Hematopoietic multipotent progenitor cell treated with erythropoietin and hydrocortisone succinate and interleukin-3 and kit ligand, for 15 days (in vitro differentiated cells): ENCODE measurements around the gene RRP15.

Experiments
- DNase-seq: peaks from one replicate; pipeline ENCODE4 v3.0.0-alpha.2; 2015; ENCODE audit warnings: low spot score

The RRP15 gene, protein sequence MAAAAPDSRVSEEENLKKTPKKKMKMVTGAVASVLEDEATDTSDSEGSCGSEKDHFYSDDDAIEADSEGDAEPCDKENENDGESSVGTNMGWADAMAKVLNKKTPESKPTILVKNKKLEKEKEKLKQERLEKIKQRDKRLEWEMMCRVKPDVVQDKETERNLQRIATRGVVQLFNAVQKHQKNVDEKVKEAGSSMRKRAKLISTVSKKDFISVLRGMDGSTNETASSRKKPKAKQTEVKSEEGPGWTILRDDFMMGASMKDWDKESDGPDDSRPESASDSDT

DNA sequence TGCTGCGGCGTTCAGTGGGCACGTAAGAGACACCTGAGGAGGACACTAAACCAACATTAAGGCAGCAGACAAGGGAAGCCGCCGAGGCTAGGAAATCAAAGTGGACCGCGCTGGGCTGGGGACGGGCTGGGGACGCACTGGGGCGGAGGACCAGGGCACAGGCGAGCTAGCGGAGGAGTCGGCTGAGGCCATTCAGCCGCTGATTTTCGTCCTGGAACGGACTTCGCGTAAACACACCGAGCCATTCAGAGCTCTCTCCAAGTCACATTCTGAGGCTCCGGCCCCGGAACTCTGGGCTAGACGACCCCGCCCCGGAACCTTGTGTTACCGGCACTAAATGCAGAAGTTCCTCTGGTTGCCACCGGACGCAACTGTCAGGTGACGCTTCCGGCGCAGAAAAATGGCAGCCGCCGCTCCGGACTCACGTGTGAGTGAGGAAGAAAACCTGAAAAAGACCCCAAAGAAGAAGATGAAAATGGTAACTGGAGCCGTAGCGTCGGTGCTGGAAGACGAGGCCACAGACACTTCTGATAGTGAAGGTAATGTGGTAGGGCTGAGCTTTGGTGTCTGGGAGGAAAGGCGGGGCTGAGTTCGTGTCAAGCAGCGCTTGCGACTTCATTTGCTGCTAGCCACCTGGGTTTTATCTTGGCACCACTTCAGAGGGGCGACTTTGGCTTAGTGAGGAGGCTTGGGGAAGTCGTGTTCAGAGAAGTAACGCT, at the start of gene RRP15:
Gene RRP15, plus strand, starts transcription at position 377 of the 719 bp plus-strand sequence. Its CDS starts 24 bp downstream, at position 401.
- DNase-seq, result peak; percentile 85

DNA sequence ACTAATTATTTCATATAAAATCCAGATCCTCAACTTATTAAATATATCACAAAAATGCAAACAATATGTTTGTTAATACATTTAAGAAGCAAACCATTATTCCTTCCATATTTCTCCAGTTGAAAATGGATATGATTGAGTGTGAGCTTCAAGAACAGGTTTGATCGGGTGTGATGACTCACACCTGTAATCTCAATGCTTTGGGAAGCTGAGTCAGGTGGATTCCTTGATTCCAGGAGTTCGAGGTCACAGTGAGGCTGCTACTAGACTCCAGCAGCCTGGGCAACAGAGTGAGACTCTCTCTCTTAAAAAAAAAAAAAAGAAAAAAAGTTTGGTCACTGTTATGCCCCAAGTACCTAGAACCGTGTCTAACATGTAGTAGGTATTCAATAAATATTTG, 42.9 kb upstream of the RRP15 start:
- no peak for DNase-seq

DNA sequence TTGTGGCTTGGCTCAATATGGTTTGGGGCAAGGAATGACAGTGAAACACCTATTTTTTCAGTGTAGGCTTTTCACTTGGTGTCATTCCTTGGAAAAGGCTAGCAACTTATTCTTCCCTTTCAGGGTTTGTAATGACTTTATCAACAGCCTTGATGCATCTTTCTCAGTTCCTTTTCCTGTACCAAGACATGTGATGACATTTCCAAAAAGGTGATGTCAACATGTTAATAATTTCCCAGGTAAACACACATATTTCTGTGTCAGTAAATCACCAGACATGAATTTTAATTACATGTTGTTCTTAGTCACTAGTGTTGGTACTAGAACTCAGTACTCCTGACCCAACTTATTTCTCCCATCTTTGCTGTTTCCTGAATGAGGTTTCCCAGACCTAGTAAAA, 37.8 kb upstream of the RRP15 start:
- DNase-seq, result no peak

DNA sequence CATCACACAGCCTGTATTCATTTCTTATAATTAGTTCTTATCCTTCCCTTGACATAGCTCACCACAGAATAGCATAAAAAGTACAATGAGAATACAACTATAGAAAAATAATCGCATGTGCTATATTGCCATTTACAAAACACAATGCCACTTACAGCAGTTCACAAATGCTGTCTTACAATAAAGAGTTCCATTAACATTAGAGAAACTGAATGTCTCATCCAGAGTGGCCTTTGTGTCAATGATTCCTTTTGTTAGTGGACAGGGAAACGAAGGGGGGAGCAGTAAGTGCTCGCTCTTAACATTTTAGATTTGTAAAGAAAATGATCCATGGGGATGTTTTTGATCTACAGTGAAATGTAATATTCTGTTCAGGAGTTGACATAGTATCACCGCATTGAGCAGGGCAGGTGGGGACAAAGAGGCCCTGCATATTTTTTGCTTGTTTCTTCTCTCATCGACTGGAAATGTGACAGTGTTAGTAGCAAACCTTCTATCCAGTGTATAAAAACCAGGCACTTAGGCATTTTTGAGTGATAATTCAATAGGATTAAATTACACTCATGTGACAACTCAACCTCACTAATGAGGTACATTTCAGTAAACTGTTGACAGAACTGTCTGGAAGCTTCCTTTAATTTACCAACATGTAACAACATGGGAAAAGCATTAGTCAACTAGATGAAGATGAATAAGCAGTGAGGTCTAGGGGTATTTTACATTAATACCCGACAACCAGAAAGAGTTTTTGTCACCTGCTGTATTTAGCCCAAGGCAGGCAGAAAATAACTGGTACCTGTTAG, 35.6 kb upstream of the RRP15 start:
- DNase-seq, result no peak

DNA sequence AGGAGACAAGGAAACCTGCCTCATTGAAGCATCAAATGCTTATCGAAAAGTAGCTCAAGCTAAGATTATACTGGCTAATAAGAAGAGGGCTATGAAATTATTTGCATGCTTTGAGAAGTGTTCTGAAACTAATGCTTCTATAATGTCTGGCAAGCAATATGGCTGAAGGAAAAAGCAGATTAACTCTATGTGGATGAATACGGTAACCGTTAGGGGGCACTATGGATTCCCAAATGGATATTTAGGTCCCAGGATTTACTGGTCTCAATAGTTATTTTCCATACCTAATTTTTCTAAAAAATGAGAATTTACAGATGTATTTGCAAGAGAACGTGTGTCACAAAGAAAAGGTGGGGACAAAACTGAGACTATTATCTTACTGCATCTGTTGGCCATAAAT, 34.6 kb upstream of the RRP15 start:
- DNase-seq, result peak; percentile 9

DNA sequence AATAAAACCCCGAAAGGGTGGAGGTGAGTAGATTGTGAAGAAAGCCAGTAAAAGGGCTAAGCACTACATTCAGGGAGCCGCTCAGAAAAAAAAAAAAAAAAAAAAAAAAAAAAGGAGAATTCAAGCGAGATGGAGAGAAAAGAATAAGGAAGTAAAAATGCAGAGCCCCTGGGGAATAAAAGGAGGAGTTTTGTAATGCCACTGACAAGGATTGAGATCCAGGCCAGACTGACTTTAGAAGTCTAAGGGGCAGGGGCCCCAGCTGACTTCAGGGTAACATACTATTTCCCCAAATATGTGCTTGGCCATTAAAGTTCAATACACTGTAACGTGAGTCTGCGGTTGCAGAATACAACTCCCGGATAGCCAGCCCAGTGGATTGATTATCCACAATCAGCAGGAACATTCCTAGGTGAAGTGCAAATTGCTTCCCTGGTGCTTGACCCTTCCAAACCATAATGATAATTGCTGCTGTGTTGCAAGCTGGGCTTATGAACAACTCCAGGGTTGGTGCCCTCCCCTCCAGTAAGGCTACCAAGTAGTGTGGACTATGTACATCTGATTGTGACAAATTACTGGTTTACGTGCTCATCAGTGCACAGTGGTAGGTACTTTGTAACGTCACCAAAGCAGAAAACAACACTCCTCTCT, 30.7 kb upstream of the RRP15 start:
- no peak for DNase-seq

DNA sequence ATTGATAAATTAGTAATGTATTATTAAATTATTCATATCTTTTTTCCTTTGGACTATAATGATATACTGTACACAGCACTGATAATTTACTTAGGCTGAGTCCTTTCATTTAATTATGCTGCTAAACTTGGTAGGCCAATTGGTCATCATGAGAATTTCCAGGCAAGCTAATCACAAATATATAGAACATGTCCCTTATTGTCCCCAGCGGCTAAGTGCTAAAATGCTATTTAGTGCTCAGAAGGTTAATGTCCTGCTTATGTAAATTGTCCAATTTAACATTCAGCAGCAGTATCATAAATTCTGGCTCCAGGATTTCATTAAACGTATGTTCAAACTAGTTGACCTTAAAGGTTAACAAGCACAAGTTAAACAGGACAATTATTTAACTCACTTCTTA, 30.0 kb upstream of the RRP15 start:
- DNase-seq, result no peak

DNA sequence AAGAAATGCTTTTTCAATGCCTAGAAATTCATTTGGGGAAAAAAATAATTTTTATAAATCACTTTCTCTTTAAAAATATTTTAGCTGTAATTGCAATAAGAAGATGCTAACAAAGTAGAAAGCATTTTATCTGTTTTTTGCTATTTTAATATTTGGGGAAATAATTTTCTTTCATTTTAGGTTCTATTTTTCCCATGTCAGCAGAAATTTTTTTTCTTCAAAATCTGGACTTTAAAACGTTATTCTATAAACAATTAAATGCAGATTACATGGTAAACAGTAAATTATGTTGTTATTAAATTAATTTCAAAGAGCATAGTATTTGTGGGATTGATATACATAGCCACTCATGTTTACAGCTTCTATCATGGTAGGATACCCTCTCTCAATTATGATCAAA, 27.7 kb upstream of the RRP15 start:
- DNase-seq, result no peak

DNA sequence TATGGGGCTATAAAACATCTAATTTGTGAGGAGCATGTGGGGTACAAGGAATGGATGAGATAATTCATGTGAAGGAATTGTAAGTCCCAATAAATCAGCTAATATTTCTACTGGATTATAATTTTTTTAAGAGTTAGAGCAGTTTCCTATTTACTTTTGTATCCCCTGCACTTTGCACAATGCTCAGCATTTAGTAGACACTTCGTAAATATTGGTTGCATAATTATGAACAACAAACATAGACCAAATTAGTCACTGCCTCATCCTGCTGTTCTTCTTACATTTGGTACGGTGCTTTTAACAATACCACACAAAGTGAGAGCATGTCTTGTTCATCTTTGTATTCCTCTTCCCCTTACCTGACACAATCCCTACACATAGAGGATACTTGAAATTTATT, 27.1 kb upstream of the RRP15 start:
- no peak for DNase-seq

DNA sequence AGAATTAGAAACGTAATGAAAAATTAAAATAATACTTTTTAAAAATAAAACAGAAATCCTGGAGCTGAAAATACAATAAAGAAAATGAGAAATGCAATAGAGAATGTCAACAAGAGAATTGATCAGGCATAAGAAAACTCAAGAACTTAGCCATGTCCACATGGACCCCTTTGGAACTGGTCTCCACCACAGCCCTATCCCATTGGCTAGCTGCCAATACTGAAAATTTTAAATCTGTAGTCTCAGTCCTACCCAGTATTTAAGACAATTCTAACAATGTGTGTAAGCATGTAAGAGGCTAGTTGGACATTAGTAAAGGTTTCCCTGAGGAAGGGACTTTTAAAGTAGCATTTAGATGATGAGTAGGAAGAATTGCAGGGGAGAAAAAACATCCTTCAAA, 25.8 kb upstream of the RRP15 start:
- DNase-seq, result no peak

DNA sequence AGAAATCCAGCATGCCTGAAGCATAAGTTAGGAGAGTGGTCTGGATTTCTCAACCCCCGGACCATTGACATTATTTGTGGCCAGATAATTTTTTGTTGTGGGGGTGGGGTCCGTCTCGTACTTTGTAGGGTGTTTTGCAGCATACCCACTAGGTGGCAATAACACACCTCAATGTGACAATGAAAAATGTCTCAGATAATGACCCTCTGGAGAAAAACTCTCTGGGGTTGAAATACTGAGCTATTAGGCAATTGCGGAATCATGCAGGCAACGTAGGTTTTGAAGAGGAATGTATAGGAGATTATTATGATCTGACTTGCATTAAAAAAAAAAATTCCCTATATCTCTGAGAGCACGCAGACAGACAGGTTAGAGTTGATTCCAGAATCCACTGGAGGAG, 25.3 kb upstream of the RRP15 start:
- peak; percentile 22 for DNase-seq

DNA sequence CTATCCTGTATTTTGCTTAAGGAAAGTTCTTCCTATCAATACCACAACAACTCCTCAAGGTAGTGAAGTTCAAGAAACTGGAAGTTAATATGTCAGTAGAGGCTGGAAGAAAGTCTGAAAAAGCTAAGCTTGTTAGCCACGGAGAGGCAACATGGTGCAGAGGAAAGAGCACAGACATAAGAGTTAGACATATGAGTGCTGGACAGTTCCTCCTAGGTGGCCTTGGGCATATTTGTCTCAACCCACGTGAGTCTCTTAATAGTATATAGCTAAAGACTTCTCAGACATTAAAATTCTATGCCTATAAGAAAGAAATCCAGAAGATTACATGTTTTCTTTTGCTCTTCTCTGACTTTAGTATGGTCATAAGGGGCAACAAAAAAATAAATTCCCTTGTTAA, 22.8 kb upstream of the RRP15 start:
- DNase-seq, result no peak

DNA sequence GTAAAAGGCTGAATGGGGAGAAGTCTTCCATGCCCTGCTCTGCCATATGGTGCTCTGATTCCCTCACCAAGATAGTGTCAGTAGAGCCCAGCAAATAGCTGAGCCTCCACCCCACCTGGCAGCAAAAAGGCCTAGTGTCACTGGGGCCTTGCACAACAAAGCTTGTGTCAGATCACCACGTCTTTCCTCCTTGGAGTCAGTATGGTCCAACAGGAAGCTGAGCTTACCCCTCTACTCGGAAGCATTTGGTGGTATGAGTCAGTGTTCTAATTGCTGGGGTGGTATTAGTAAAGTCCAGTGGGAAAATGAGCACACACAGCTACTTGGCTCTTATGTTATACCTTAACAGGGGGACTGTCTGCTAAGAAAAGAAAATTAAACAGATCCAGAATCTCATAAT, 18.7 kb upstream of the RRP15 start:
- DNase-seq, result no peak

DNA sequence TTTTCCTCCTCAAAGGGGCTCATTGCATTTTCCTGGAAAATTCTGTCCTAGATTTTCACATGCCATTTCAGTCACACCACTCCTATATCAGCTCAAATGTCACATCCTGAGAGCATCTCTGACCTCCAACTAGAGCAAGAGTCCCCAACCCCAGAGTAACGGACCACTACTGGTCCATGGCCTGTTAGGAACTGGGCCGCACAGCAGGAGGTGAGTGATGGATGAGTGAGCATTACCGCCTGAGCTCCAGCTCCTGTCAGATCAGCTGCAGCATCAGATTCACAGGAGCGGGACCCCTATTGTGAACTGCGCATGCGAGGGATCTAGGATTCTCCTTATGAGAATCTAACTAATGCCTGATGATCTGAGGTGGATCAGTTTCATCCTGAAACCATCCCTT, 12.7 kb upstream of the RRP15 start:
- no peak for DNase-seq

DNA sequence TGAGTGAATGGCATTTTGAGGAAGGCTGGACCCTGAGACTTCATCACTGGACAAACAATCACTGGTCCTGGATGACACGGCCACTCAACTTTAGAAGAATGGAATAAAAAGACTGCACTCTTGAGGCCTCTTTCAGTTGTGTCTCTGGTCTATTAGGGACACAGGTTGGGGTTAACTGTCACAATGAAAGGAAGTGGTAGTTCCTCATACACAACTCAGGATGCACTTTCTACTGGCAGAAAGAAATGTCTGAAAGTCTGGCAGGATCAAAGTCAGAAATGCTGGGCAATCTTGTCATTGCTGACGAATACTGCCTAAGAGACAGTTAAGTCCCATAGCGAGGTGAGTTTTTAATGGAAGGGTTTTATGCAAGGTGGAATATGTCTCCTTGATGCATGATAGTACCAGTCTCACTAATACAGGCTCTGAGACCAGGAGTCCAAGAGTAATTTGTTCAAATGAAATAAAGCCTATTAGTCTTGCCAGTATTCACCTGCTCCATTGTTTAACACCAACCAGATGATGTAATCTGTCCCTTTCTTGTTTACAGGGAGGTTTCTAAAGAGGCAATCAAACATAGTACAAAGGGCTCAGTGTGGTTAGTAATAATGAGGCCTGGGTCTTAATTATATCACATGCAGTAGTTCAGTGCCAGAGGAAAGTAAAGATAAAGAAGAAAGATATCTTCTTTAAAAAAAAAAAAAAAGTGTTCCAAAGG, 11.2 kb upstream of the RRP15 start:
- DNase-seq, result no peak

DNA sequence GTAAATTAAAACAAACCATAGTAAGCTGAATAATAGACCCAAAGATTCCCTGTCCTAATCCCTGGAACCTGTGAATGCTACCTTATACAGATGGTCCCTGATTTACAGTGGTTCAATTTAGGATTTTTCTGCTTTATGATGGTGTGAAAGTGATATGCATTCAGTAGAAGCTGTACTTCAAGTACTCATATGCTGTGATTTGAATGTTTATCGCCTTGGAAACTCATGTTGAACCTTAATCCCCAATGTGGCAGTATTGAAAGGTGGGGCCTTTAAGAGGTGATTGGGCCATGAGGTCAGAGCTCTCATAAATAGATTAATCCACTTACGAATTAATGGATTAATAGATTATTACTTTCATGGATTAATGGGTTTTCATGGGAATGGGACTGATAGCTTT, 10.6 kb upstream of the RRP15 start:
- DNase-seq, result no peak

DNA sequence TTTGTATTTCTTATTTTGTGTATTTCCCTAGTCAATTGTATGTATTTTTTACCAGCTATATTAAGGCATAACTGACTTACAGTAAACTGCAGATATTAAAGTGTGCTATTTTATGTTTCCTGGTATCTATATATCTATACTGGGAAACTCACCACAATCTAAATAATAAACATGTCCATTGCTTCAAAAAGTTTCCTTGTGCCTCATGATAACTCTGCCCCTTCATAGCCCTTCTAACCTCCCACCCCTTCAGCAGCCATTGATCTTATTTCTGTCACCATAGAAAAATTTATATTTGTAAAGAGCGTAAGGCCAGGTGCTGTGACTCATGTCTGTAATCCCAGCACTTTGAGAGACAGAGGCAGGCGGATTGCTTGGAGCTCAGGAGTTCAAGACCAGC, 9.3 kb upstream of the RRP15 start:
- no peak for DNase-seq

DNA sequence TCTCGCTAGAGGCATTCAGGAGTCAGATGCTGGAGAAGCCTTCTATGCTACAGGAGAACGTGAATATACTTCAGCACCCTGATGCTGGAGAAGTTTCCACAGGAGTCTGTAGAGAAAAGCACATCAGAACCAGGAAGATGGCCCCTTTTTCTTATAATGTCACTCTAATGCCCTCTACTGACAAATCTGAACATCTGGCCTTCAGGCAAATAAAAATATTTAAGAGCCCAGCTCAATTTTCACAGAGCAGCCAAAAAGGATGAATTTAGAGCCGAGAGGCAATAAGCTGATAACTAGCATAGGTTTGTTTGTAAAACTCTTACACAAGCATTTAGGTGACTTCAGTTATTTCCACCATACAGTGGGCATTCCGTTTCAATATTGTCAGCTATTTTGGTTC, 3.8 kb upstream of the RRP15 start:
- no peak for DNase-seq

DNA sequence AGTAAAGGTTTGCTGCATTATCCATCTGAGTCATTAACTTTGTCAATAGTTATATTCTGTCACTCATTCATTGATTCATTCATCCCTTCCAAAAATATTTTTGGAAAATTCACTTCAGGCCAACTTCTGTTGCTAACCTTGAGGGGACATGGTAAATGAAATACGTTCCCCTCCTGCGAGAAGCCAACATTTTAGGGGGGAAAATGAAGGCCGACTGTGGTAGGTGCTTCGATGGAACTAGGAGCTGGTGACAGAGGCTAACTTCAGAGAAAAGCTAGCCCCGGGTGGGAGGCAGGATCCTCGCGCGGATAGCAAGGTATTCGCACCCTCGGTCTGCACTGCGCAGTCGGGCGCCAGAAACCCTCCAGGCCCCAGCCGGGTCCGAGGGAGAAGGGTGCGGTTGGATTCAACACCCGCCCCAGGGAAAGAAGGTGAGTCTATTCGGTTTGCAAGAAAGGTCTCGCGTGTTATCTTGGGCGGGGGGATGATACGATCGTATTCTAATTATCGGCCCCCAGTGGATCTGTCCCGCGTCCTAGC, 646 bp upstream of the RRP15 start:
- no peak for DNase-seq

DNA sequence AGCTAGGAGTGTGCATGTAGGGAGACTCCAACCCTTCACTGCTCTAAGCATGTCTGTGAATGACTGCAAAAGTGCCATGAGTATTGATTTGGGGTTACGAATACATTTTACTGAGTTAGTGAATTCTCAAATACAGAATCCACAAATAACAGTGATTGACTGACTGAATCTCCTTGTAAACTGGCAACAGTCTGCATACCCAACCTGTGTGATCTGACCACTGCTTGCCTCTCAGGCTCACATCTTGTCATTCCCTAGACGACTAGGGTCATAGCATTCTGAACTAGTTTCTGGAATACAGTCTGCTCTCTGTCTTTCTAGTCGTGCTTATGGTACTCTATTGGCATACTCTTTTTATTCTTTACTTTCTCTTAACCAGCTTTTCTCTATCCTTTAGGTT, 7.4 kb downstream of the RRP15 start:
- no peak for DNase-seq

DNA sequence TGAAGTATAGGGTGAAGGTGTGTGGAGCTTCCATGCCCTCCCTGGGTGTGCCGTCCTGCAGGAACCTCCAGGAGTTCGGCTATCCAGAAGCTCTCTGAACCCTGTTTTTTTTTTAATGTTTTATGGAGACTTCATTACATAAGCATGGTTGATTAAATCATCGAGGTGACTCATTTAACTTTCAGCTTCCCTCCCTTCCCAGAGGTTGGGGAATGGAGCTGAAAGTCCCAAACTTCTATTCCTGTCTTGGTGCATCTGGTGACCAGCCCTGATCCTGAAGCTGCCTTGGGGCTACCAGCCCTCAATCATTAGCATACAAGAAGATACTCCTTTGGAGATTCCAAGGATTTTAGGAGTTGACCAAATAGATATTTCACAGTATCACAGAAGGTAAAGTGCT, 9.5 kb downstream of the RRP15 start:
- DNase-seq, result no peak

DNA sequence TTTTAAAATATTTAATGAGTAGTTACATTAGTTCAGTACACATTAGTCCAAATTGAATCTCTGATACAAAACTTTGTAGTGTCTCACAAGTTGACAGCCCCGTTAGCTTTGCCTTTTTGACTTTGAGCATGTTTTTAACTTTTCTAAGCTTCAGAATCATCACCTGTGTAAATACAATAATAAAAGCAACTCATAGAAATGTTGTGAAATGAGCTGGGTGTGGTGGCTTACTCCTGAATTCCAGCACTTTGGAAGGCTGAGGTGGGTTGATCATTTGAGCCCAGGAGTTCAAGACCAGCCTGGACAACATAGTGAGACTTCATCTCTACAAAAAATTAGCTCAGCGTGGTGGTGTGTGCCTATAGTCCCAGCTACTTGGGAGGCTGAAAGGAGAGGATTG, 11.1 kb downstream of the RRP15 start:
- no peak for DNase-seq
